Right lung (tissue), 5 donors: ENCODE data around the gene ARRDC2. TPM values are rescaled to one million over a fixed set of nuclear protein-coding genes. Genes with fewer than 3 reads are reported as not detected.
"Not testable (repeated sequence)": the region's sequence is repeated elsewhere in the genome, so short reads cannot be mapped to it uniquely, and the experiment has no call there.

Experiments
- DNase-seq, 2 donors: peaks; one replicate each; pipeline ENCODE4 v3.0.0-alpha.2; 2013
- polyA plus RNA-seq, 5 donors: library from polyadenylated mRNA; unstranded; fragments of 120-200 nt; gene quantifications; one replicate each; pipeline versions ENCODE4 v1.2.1 to v1.2.3, GENCODE V29; 2013; ENCODE audit warnings: inconsistent platforms in 1 of 5, low replicate concordance in 1 of 5; ENCODE audit not compliant: insufficient read length in 5 of 5, insufficient read depth in 1 of 5

ARRDC2 gene
- polyA plus RNA-seq, 5 donors: 7.4 to 13.5 (median 8.8) TPM

DNA sequence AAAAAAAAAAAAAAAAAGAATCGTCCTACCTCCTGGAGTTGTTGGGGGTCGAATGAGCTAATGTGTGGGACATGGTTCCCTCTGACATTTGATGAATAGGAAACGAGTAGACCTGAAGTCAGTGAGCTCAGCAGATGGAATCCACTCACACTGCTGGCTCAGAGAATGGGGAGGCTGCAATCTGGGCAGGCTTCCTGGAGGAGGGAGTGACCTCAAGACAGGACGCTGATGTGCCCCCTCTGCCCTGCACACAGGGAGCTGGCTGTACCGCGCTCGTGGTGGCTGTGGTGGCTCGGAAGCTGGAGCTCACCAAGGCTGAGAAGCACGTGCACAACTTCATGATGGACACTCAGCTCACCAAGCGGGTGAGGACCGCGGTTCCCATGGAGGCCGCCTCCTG is 19.8 kb upstream of the ARRDC2 start:
- no peak for DNase-seq

DNA sequence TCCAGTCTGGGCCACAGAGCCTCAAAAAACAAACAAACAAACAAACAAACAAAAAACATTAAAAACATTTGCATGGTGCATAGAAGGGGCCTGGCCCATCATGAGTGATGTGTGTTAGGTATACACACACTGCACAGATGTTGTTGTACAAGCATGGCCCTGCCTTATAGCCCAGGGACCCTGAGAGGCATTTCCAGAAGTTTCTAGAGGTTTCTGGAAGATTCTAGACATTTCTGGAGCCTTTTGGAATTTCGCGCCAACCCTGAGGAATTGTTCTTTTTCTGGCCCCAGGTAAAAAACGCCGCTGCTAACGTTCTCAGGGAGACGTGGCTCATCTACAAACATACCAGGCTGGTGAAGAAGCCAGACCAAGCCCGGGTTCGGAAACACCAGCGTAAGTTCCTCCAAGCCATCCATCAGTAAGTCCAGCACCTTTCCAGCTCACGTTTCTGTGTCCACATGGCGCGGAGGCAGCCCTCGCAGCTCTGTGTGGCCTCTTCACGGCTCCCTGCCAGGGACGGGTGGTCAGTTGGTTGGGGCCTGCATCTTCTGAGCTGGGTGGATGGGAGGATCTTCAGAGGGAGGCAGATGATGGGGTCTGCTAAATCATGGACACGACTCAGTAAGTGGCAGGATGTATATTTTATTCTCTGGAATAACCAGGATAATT is 18.4 kb upstream of the ARRDC2 start:
- no peak for DNase-seq

DNA sequence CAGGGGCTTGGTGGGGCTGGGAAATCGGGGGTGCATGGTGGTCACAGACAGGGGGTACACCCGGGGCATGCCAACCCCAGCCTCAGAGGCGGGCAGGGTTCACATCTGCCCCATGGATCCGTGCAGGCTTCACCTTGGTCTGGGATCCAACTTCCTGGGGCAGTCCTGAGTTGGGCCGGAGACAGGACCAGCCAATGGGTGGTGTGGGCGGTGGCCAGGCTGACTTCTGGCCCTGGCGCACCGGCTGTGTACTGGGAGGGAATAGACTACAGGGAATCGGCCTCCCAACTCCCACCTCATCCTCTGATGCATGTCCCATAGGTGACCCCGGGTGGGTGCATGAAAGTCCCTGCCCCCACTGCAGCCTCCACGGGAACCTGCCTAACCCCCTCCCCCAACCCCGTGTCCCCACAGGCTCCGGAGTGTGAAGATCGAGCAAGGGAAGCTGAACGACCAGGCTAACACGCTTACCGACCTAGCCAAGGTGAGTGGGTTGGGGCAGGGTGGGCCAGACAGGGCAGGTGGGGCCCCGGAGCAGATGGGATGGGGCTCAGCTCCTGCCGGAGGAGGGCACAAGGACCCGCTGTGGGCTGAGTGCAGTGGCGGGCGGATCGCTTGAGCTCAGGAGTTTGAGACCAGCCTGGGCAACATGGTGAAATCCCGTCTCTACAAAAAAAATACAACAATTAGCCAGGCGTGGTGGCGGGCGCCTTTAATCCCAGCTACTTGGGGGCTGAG is 14.7 kb upstream of the ARRDC2 start:
- DNase-seq: no peak

DNA sequence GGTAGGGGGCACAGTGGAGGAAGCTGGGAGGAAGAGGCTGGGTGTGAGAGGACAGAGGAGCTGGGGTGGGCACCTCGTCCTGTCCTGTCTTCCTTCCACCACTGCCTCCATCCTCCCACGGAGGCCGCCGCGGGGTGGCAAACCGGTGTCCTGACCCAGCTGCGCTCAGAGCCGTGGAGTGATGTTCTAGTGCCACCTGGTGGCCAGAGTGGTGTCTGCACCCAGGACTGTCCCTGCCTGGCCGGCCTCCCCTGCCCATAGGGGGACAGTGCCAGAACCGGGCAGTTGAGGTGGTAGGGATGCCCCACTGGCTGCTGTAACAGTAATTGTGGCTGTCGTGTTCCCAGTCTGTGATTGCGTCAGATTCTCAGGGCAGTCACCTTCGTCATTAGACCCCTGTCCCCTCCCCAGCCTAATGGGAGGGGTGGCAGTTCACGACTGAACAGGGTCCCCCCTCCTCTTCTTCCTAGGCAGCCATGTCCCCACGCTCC is 11.1 kb upstream of the ARRDC2 start:
- peak; percentile 64 to 76 for DNase-seq

DNA sequence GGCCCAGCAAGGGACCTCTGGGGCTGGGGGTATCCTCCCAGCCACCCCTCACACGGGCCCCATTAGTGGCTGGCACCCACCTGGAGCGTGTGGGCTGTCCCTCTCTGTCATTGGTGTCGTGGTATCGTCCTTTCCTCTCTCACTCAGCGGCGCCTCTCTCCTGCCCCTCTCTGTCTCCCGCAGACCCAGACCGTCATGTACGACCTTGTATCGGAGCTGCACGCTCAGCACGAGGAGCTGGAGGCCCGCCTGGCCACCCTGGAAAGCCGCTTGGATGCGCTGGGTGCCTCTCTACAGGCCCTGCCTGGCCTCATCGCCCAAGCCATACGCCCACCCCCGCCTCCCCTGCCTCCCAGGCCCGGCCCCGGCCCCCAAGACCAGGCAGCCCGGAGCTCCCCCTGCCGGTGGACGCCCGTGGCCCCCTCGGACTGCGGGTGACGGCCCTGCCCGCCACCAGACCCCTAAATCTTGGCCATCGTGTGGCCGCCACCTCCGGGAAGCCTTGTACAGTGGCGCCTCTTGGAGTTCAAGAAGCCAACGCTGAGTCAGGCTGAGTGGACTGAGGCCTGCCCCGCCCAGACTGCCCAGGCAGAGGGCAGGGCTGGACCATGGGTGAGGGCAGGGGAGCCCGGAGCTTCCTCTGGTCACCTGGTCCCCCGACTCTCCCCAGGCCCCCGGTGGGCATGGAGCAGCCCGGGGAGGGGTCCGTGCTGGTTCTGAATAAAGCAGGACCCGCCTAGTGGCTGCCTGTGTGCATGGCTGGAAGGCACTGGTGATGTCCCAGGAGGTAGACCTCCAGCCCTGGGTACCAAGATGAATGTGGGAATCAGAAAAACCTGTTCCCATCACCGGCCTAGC is 9.8 kb upstream of the ARRDC2 start:
- no peak for DNase-seq

DNA sequence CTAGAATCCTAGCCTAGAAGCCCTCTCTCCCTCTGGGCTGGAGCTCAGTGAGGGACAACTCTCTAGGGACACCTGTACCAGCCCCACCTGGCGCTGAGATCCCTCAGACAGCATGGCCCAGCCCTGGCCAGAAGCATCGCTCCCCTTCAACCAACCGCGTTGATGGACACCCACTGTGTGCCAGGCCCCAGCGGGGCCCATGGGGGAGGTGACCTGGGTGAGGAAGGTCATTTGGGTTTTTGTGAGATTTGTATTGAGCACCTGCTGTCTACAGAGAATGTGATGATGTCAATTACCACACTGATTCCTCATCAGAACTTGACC is 9.2 kb upstream of the ARRDC2 start:
- no peak for DNase-seq

DNA sequence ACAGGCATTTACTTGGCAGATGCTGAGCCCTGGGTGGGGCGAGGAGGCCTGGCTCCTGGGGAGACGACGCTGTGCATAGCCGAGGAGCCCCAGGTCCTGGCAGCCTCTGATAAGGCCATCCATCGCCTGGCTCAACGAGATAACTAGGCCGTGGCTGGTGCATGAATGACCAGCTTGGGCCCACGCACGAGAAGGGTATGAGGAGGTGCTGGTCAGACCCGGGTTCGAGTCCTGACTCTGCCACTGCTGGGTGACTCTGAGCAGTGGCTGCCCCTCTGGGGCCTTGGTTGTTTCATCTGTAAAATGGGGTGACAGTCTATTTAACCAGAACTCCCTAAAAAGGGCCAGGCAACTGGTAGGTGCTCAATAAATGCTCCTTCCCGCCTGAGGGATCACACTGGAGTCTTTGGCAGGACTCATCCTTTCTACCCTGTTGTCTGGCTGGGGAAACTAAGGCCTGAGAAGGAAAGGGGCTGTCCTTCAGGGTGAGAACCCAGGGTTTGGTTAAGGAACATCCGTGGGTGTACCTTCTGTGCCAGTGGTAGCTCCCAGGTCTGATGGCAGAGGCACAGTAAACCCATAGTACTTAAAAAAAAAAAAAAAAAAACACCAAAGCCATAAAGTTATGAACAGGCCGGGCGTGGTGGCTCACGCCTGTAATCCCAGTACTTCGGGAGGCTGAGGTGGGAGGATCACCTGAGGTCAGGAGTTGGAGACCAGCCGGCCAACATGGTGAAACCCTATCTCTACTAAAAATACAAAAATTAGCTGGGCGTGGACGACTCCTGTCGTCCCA is 8.1 kb upstream of the ARRDC2 start:
- DNase-seq: no peak

DNA sequence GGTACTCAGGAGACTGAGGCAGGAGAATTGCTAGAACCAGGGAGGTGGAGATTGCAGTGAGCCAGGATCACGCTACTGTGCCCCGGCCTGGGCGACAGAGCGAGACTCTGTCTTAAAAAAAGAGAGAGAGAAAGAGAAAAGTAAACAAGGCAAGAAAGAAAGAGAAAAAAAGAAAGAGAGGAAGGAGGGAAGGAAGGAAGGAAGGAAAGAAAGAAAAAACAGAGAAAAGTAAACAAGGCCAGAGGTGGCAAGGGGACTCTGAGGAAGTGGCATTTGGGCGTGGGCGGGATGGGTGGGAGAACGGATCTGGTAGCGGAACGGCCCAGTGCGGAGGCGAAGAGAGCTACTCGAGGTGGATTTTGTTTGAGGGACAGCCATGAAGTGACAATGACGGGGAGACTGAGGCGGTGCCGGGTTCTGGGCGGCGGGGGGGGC is 7.5 kb upstream of the ARRDC2 start:
- DNase-seq: no peak

DNA sequence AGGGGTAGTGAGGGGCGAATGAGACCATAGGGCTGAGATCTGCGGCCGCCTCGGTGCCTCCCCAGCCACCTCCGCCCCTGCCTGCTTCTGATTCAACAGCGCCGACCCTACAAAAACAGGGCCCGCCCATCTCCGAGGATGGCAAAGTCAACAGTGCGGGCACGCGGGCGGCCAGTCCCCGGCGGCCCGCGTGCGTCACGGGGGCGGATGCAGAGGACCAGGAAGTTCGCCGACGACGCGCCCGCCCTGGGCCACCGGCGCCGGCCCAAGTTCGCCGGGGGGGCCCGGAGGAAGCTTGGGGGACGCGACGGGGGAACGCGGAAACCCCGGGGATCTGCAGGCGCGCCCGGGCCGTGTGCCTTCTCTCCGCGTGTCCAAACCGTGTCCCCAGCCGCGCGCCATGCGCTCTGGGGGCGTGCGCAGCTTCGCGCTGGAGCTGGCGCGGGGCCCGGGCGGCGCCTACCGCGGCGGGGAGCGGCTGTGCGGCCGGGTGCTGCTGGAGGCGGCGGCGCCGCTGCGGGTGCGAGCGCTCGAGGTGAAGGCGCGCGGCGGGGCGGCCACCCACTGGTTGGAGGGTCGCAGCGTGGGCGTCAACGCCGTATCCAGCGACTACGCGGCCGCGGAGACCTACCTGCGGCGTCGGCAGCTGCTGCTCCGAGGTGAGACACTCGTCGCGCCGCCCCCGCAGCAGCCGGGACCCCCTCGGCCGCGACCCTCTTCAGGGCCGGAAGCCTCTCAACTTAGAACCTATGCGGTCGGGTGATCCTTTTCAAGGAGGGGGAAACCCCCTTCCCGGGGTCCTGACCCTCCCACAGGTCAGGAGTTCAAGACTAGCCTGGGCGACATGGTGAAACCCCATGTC is 6.8 kb upstream of the ARRDC2 start:
- peak; percentile 76 to 83 for DNase-seq

DNA sequence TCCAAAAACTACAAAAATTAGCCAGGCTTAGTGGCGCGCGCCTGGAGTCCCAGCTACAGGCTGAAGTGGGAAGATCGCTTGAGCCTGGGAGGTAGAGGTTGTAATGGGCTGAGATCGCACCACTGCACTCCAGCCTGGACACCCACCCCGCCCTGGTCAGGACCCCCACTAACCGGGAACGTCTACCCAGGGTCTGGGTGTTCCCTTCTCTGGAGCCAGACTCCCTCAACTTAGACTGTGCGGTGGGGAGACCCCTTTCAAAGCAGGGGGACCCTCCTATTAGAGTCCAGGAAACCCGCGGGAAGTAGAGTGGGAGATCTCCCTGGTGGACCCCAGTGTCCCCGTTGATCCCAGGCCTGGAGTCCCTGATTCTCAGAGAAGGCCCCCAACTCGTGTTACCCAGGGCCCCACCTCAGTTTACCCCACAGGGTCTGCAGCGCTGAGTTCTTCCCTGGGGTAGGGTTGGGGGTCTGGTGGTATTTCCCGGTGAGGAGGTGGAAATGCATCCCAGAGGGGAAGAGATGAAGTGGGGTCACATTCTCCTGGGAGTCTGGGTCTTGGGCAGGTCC is 6.1 kb upstream of the ARRDC2 start:
- no peak for DNase-seq

DNA sequence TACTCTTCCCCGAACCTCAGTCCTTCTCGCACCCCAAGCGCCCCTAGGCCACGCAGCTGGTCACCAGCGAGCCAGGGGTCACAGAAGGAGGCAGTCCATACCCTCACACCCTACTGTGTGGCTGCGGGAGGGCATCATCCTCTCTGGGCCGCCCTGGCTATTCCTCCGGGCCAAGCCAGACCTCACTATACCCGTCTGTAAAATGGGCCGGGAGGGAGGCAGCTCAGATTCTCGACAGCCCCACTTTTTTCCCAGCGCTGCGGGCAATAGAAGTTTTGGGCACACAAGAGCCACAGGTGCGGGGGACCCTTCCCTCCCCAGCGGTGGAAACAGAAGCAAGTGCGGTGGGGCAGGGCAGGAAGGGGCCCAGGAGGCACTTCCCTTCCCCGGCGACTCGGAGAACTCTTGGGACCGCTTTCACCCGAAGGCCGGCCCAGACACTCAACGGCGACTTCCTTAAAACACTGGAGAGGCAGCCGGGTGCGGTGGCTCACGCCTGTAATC is 5.6 kb upstream of the ARRDC2 start:
- DNase-seq: no peak

DNA sequence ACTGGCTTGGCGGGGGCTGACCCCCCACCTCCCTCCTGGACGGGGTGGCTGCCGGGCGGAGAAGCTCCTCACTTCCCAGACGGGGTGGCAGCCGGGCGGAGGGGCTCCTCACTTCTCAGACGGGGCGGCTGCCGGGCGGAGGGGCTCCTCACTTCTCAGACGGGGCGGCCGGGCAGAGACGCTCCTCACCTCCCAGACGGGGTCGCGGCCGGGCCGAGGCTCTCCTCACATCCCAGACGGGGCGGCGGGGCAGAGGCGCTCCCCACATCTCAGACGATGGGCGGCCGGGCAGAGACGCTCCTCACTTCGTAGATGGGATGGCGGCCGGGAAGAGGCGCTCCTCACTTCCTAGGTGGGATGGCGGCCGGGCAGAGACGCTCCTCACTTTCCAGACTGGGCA is 2.2 kb upstream of the ARRDC2 start:
- DNase-seq: not testable (repeated sequence)

DNA sequence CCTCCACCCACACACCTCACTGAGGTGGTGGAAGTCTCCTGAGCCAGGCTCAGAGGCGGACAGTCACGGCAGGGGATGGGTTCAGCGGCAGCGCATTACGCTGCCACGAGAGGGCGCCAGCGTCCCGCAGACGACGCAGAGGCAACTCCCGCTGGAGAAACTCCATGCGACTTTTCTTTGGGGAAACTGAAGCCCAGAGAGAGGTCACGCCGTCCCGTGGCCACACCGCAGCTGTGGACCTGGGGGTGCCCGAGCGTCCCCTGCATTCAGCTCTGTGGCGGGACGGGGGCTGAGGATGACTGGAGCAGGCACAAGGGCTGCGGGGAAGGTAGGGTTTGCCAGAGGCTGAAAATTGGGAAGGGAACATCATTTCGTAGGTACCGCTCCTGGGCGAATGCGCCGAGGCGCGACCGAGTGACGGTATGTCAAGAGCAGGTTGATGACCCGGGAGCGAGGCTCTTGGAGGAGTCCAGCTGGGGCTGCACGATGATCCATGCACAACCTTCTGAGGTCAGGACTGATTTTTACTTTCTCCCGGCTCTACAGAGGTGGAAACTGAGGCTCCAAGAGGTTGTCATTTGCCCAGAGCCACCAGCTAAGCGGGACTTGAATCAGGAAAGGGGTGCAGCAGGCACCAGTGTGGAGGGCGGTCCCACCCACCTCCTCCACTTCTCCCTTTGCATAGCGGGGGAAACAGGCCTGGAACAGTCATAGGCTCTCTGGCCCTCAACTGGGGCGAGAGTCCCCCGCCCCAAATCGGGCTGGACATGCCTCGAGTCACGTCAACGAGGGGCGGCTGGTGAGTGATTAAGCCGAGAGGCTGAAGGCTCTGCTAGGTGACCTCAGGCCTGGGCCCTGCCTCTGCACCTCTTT is 690 bp upstream of the ARRDC2 start:
- DNase-seq: peak; percentile 73 to 78

DNA sequence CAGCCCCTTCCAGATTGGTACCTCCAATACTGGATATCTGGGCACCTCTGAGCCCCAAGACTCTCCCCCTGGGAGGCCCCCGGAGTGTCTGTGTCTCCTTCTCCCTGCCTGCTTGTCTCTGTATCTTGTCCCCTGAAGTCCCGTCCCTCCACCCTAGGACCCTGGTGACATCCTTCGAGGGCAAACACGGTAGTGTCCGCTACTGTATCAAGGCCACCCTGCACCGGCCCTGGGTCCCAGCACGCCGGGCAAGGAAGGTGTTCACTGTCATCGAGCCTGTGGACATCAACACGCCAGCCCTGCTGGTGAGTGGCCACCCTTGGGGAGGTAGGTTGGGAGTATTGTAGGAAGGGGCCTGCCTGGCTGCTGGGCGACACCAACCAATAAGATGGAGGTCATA is 844 bp downstream of the ARRDC2 start:
- DNase-seq: no peak

DNA sequence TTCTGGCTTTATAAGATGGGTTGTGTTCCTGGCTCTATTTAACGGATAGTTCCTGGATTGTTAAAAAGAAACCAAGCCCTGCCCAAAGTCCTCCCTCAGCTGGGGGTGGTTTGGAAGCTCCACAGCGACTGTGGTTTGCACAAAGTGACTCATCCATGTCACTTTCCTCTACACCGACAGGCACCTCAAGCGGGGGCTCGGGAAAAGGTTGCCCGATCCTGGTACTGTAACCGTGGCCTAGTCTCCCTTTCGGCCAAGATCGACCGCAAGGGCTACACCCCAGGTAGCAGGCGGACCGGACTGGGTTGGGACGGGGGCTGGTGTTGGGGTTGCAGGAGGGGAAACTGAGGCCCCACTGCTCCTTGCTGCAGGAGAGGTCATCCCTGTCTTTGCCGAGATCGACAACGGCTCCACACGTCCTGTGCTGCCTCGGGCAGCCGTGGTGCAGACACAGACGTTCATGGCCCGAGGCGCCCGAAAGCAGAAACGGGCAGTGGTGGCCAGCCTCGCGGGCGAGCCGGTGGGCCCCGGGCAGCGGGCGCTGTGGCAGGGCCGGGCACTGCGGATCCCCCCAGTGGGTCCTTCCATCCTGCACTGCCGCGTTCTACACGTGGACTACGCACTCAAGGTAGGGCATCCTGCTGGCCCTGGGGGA is 1.6 kb downstream of the ARRDC2 start:
- DNase-seq: no peak

DNA sequence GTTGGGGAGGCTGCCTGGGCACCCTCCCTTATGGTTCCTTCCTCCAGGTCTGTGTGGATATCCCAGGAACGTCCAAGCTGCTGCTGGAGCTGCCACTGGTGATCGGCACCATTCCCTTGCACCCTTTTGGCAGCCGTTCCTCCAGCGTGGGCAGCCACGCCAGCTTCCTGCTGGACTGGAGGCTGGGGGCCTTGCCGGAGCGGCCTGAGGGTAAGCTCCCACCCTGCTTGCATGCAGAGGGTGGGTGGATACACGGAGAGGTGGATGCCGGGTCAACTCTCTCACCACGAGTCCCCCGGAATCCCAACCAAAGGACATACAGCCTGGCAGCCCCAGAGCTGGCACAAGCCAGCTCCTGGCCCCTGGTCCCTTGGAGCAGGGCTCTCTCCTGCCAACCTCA is 2.2 kb downstream of the ARRDC2 start:
- no peak for DNase-seq

DNA sequence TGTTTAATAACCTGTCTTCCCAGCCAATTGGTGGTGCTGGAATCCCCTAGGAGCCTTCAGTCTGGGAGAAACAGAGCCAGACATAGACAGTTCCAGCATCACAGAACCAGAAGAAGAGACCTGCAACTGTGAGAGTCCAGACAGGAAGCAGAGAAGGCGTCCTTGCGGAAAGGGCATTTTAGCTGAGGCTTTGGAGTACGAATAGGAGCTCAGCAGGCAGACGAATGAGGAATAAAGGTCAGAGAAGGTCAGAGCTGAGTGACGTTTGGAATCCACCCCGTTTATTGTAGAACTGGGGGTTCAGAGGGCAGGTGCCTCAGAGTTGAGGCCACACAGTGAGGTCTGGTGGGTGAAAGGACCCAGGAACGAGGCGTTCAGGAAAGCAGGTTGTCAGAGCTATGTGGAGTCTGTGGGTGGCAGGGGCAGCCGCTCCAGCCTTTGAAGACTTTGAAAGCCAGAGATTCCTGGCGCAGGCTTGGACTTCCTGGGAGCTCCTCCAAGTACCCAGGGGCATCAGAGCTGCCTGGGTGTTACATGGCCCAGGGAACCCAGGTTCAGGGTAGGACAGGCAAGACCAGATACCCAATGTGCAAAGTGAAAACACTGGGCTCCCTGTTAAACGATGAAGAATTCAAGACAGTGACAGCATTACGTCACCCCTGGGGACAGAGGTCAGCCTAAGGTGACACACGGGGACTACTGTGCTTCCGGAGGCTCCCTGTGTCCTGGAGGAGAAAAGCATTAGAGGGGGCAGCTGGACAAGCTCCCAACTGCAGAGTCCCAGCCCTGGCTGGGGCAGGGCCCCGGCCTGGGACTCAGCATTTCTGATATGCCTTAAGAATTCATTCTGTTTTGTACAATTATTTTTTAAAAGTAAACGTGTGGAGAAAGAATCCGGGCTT is 5.5 kb downstream of the ARRDC2 start:
- DNase-seq: no peak

DNA sequence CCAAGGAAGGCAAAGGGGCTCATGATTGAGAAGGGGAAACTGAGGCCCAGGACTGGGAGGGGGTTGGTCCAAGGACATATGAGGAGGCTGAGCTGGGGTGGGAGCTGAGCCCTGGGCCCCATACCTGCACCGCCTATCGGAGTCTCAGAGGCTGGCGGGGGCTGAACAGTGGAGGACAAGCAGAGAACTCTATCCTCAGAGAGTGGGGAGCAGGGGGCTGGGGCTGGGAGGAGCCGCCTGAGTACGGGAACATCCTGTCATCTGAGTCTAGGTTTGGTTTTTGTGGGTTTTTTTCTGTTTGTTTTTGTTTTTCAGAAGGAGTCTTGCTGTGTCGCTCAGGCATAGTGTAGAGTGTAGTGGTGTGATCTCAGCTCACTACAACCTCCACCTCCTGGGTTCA is 6.2 kb downstream of the ARRDC2 start:
- no peak for DNase-seq
